Renal pelvis (tissue), 4 donors: ENCODE measurements around the gene HHIPL1. TPM values are rescaled to one million over a fixed set of nuclear protein-coding genes. Genes with fewer than 3 reads are reported as not detected.

Experiments
- DNase-seq: peaks from one replicate; pipeline ENCODE4 v3.0.0-alpha.2; 2013
- polyA plus RNA-seq, 3 donors: library from polyadenylated mRNA; unstranded; fragments of 120-200 nt; gene quantifications; one replicate each; pipeline ENCODE4 v1.2.1, GENCODE V29; 2013; ENCODE audit not compliant: insufficient read length in 3 of 3

The HHIPL1 gene
- polyA plus RNA-seq, 3 donors: 1.6 to 2.1 (median 1.8) TPM

DNA sequence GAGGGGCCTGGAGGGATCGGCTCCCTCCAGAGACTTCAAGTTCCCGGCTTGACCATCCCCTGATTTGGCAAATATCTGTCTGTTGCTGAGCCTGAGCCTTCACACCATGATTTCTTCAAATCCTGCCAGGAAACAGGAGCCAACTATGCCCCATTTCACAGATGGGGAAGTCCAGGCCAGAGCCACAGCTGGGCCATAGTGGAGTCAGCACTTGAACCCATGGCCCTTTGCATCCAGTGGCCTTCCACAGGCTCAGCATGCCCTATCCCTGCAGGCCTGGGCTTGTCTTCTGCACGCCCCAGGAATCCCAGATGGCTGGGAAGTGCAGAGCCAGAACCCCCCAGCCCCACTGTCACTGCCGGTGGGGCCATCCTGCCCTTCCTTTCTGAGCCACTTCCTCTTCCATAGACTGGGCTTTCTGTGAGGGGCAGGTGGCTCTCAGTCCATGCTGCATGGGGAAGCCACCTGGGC, 84.1 kb downstream of the HHIPL1 start:
- DNase-seq: no peak

Other genes starting within 250 kb of the HHIPL1 start
- 10 to 100 TPM; 57.4 to 67.0 (median 61.4) TPM for gene SETD3, start 164.3 kb upstream of the HHIPL1 start, polyA plus RNA-seq
- 10 to 100 TPM; 44.4 to 45.1 (median 45.0) TPM for gene CCNK, start 163.7 kb upstream of the HHIPL1 start, polyA plus RNA-seq
- gene CCDC85C, start 40.9 kb upstream of the HHIPL1 start, polyA plus RNA-seq: 10 to 100 TPM; 28.9 to 36.7 (median 34.5) TPM
- 1 to 10 TPM; 1.7 to 5.2 (median 4.1) TPM for gene CYP46A1, start 39.2 kb downstream of the HHIPL1 start, polyA plus RNA-seq
- gene EML1, start 148.3 kb downstream of the HHIPL1 start, polyA plus RNA-seq: 10 to 100 TPM; 32.4 to 40.3 (median 33.6) TPM